Measurements from ENCODE around the gene LILRA5. TPM values are rescaled to one million over a fixed set of nuclear protein-coding genes. Genes with fewer than 3 reads are reported as not detected.
A peak's percentile ranks its signal among the peaks of the same experiment; 100 is the strongest.
"Not testable (repeated sequence)": the region's sequence is repeated elsewhere in the genome, so short reads cannot be mapped to it uniquely, and the experiment has no call there.

LILRA5 gene
- total and polyA plus RNA-seq, 2 donors = 1.5 to 9.2 TPM

GRCh38 chr19:54273821-54274220 is 39.1 kb downstream of the LILRA5 start:
- peaks cover 0 to 2% of the 10 kb centered on the region in 2 donors for H3K27me3 ChIP-seq (ENCODE audit: control insufficient read depth in 2 of 2, insufficient read depth in 1 of 2, low read length in 1 of 2)
- no peaks in the 10 kb centered on the region for H3K36me3 ChIP-seq (ENCODE audit: control insufficient read depth in 2 of 2, insufficient read depth in 2 of 2, low read length in 1 of 2)
- no peaks in the 10 kb centered on the region for H3K4me1 ChIP-seq (ENCODE audit: control insufficient read depth in 2 of 2, insufficient read depth in 2 of 2, low read length in 2 of 2)
- no peaks in the 10 kb centered on the region for H3K9me3 ChIP-seq (ENCODE audit: control insufficient read depth in 2 of 2, insufficient read depth in 1 of 2, low read length in 1 of 2)
- H3K4me3 ChIP-seq (ENCODE audit: low read length in 2 of 2) = no peak overlapping the region
- 93% methylated on average over 3 of the region's 3 CpGs for WGBS
- no peak for DNase-seq (ENCODE audit: low read depth in 6 of 9, low spot score in 9 of 9)
- no peak overlapping the region for H3K27ac ChIP-seq (ENCODE audit: low read depth in 1 of 2, low read length in 1 of 2)

- WGBS = 50% methylated on average over 5 of the region's 5 CpGs
- not testable (repeated sequence) for DNase-seq (ENCODE audit: low read depth in 6 of 9, low spot score in 9 of 9); H3K36me3 ChIP-seq (ENCODE audit: control insufficient read depth in 2 of 2, insufficient read depth in 2 of 2, low read length in 1 of 2); H3K27ac ChIP-seq (ENCODE audit: low read depth in 1 of 2, low read length in 1 of 2); H3K9me3 ChIP-seq (ENCODE audit: control insufficient read depth in 2 of 2, insufficient read depth in 1 of 2, low read length in 1 of 2); H3K4me1 ChIP-seq (ENCODE audit: control insufficient read depth in 2 of 2, insufficient read depth in 2 of 2, low read length in 2 of 2); H3K27me3 ChIP-seq (ENCODE audit: control insufficient read depth in 2 of 2, insufficient read depth in 1 of 2, low read length in 1 of 2); H3K4me3 ChIP-seq (ENCODE audit: low read length in 2 of 2)
Measured at GRCh38 chr19:54272181-54272580, 40.8 kb downstream of the LILRA5 start.

GRCh38 chr19:54271587-54271986 is 41.4 kb downstream of the LILRA5 start:
- not testable (repeated sequence) for H3K36me3 ChIP-seq (ENCODE audit: control insufficient read depth in 2 of 2, insufficient read depth in 2 of 2, low read length in 1 of 2); H3K27ac ChIP-seq (ENCODE audit: low read depth in 1 of 2, low read length in 1 of 2); H3K27me3 ChIP-seq (ENCODE audit: control insufficient read depth in 2 of 2, insufficient read depth in 1 of 2, low read length in 1 of 2); H3K4me3 ChIP-seq (ENCODE audit: low read length in 2 of 2); H3K4me1 ChIP-seq (ENCODE audit: control insufficient read depth in 2 of 2, insufficient read depth in 2 of 2, low read length in 2 of 2); DNase-seq (ENCODE audit: low read depth in 6 of 9, low spot score in 9 of 9); H3K9me3 ChIP-seq (ENCODE audit: control insufficient read depth in 2 of 2, insufficient read depth in 1 of 2, low read length in 1 of 2)
- 71% methylated on average over 4 of the region's 4 CpGs for whole genome bisulfite sequencing

- H3K27ac ChIP-seq (ENCODE audit: low read depth in 1 of 2, low read length in 1 of 2) = no peak overlapping the region
- H3K27me3 ChIP-seq (ENCODE audit: control insufficient read depth in 2 of 2, insufficient read depth in 1 of 2, low read length in 1 of 2) = peaks cover 0 to 3% of the 10 kb centered on the region in 2 donors
- H3K9me3 ChIP-seq (ENCODE audit: control insufficient read depth in 2 of 2, insufficient read depth in 1 of 2, low read length in 1 of 2) = no peaks in the 10 kb centered on the region
- no peaks in the 10 kb centered on the region for H3K4me1 ChIP-seq (ENCODE audit: control insufficient read depth in 2 of 2, insufficient read depth in 2 of 2, low read length in 2 of 2)
- DNase-seq (ENCODE audit: low read depth in 6 of 9, low spot score in 9 of 9) = no peak
- H3K36me3 ChIP-seq (ENCODE audit: control insufficient read depth in 2 of 2, insufficient read depth in 2 of 2, low read length in 1 of 2) = no peaks in the 10 kb centered on the region
- no peak overlapping the region for H3K4me3 ChIP-seq (ENCODE audit: low read length in 2 of 2)
- 89% methylated on average over 8 of the region's 8 CpGs for WGBS
Measured at GRCh38 chr19:54271106-54271505, 41.9 kb downstream of the LILRA5 start.

- DNase-seq (ENCODE audit: low read depth in 6 of 9, low spot score in 9 of 9) = no peak
- Histone ChIP-seq H3K27ac (ENCODE audit: low read depth in 1 of 2, low read length in 1 of 2) (no peak overlapping the region), H3K9me3 (ENCODE audit: control insufficient read depth in 2 of 2, insufficient read depth in 1 of 2, low read length in 1 of 2) (no peaks in the 10 kb centered on the region), H3K27me3 (ENCODE audit: control insufficient read depth in 2 of 2, insufficient read depth in 1 of 2, low read length in 1 of 2) (peaks cover 0 to 2% of the 10 kb centered on the region in 2 donors), H3K36me3 (ENCODE audit: control insufficient read depth in 2 of 2, insufficient read depth in 2 of 2, low read length in 1 of 2) (no peaks in the 10 kb centered on the region), H3K4me3 (ENCODE audit: low read length in 2 of 2) (no peak overlapping the region), H3K4me1 (ENCODE audit: control insufficient read depth in 2 of 2, insufficient read depth in 2 of 2, low read length in 2 of 2) (no peaks in the 10 kb centered on the region)
- 90% methylated on average over 2 of the region's 2 CpGs for WGBS
Measured at GRCh38 chr19:54268936-54269335, 44.0 kb downstream of the LILRA5 start.

- Histone ChIP-seq H3K27ac (ENCODE audit: low read depth in 1 of 2, low read length in 1 of 2) (no peak overlapping the region), H3K36me3 (ENCODE audit: control insufficient read depth in 2 of 2, insufficient read depth in 2 of 2, low read length in 1 of 2) (no peaks in the 10 kb centered on the region), H3K4me3 (ENCODE audit: low read length in 2 of 2) (no peak overlapping the region), H3K9me3 (ENCODE audit: control insufficient read depth in 2 of 2, insufficient read depth in 1 of 2, low read length in 1 of 2) (no peaks in the 10 kb centered on the region), H3K4me1 (ENCODE audit: control insufficient read depth in 2 of 2, insufficient read depth in 2 of 2, low read length in 2 of 2) (no peaks in the 10 kb centered on the region), H3K27me3 (ENCODE audit: control insufficient read depth in 2 of 2, insufficient read depth in 1 of 2, low read length in 1 of 2) (peaks cover 0 to 4% of the 10 kb centered on the region in 2 donors)
- DNase-seq (ENCODE audit: low read depth in 6 of 9, low spot score in 9 of 9) = peak in 7 of 9 donors; percentile 35 to 71 (median 48)
- WGBS = 16% methylated on average over 6 of the region's 6 CpGs
Measured at GRCh38 chr19:54266133-54266532, 46.8 kb downstream of the LILRA5 start.

- Histone ChIP-seq H3K9me3 (ENCODE audit: control insufficient read depth in 2 of 2, insufficient read depth in 1 of 2, low read length in 1 of 2) (no peaks in the 10 kb centered on the region), H3K36me3 (ENCODE audit: control insufficient read depth in 2 of 2, insufficient read depth in 2 of 2, low read length in 1 of 2) (no peaks in the 10 kb centered on the region), H3K4me3 (ENCODE audit: low read length in 2 of 2) (no peak overlapping the region), H3K27me3 (ENCODE audit: control insufficient read depth in 2 of 2, insufficient read depth in 1 of 2, low read length in 1 of 2) (peaks cover 0 to 6% of the 10 kb centered on the region in 2 donors), H3K4me1 (ENCODE audit: control insufficient read depth in 2 of 2, insufficient read depth in 2 of 2, low read length in 2 of 2) (no peaks in the 10 kb centered on the region), H3K27ac (ENCODE audit: low read depth in 1 of 2, low read length in 1 of 2) (no peak overlapping the region)
- WGBS = 89% methylated on average over 2 of the region's 2 CpGs
- DNase-seq (ENCODE audit: low read depth in 6 of 9, low spot score in 9 of 9) = no peak
Measured at GRCh38 chr19:54262470-54262869, 50.5 kb downstream of the LILRA5 start.

GRCh38 chr19:54262066-54262465 is 50.9 kb downstream of the LILRA5 start:
- Histone ChIP-seq H3K27me3 (ENCODE audit: control insufficient read depth in 2 of 2, insufficient read depth in 1 of 2, low read length in 1 of 2) (peaks cover 0 to 7% of the 10 kb centered on the region in 2 donors), H3K4me1 (ENCODE audit: control insufficient read depth in 2 of 2, insufficient read depth in 2 of 2, low read length in 2 of 2) (no peaks in the 10 kb centered on the region), H3K27ac (ENCODE audit: low read depth in 1 of 2, low read length in 1 of 2) (no peak overlapping the region), H3K36me3 (ENCODE audit: control insufficient read depth in 2 of 2, insufficient read depth in 2 of 2, low read length in 1 of 2) (no peaks in the 10 kb centered on the region), H3K9me3 (ENCODE audit: control insufficient read depth in 2 of 2, insufficient read depth in 1 of 2, low read length in 1 of 2) (no peaks in the 10 kb centered on the region), H3K4me3 (ENCODE audit: low read length in 2 of 2) (no peak overlapping the region)
- WGBS = 92% methylated on average over 11 of the region's 11 CpGs
- DNase-seq (ENCODE audit: low read depth in 6 of 9, low spot score in 9 of 9) = no peak

- peaks cover 0 to 8% of the 10 kb centered on the region in 2 donors for H3K27me3 ChIP-seq (ENCODE audit: control insufficient read depth in 2 of 2, insufficient read depth in 1 of 2, low read length in 1 of 2)
- no peak for DNase-seq (ENCODE audit: low read depth in 6 of 9, low spot score in 9 of 9)
Measured at GRCh38 chr19:54257116-54257480, 55.9 kb downstream of the LILRA5 start, which contains the start of gene LILRB5. TSS of gene LILRB5 (minus strand) at chr19:54257273. CDS start at chr19:54257193, 80 bp downstream.

More at GRCh38 chr19:54257116-54257480, 55.9 kb downstream of the LILRA5 start, which contains the start of gene LILRB5:
- Histone ChIP-seq H3K9me3 (ENCODE audit: control insufficient read depth in 2 of 2, insufficient read depth in 1 of 2, low read length in 1 of 2) (no peaks in the 10 kb centered on the region), H3K4me3 (ENCODE audit: low read length in 2 of 2) (no peak within 1 kb of the TSS), H3K4me1 (ENCODE audit: control insufficient read depth in 2 of 2, insufficient read depth in 2 of 2, low read length in 2 of 2) (no peaks in the 10 kb centered on the region), H3K36me3 (ENCODE audit: control insufficient read depth in 2 of 2, insufficient read depth in 2 of 2, low read length in 1 of 2) (no peaks in the 10 kb centered on the region), H3K27ac (ENCODE audit: low read depth in 1 of 2, low read length in 1 of 2) (no peak within 1 kb of the TSS)
- WGBS = 82% methylated on average over 9 of the region's 9 CpGs
